ENCODE results near the gene RILPL1. TPM values are rescaled to one million over a fixed set of nuclear protein-coding genes. Genes with fewer than 3 reads are reported as not detected.

RILPL1 gene
- total and polyA plus RNA-seq, 9 of the 15 experiments (the other 6 are each of a cell fraction or from before 2014, with no cell fraction given) = 0.25 to 10.6 (median 8.6) TPM

DNA sequence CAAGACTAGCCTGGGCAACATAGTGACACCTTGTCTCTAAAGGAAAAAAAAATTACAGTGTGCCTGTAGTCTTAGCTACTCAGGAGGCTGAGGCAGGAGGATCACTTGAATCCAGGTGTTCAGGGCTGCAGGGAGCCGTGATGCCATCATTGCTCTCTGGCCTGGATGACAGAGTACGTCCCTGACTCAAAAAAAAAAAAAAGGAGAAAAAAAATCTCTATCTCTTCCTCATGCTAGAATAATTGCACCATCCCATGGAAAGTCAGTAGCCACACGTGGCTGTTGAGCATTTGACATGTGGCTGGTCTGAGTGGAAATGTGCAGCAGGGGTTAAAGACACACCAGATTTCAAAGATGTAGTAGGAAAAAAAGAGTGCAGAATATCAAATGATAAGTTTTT lies 3.8 kb downstream of the RILPL1 start:
- FAIRE-seq = no peak
- ATAC-seq = no peak

More for the DNA sequence above, 3.8 kb downstream of the RILPL1 start:
- Histone ChIP-seq H3K9me1 (ENCODE audit: control insufficient read depth, insufficient read depth, low read length) (no peaks in the 10 kb centered on the region), H3K27me3 (ENCODE audit: control insufficient read depth in 2 of 2, insufficient read depth in 2 of 2, low read length in 2 of 2) (no peaks in the 10 kb centered on the region), H3K27ac (ENCODE audit: extremely low read depth, low read depth, low read length) (no peak overlapping the region), H3K79me2 (ENCODE audit: control insufficient read depth, insufficient read depth, low read length) (peaks cover 29% of the 10 kb centered on the region), H3K9me3 (replicated peaks; ENCODE audit: control insufficient read depth, insufficient read depth, low read depth, low read length) (no peaks in the 10 kb centered on the region), H3K4me3 (no peak overlapping the region), H3K36me3 (ENCODE audit: control insufficient read depth, insufficient read depth, low read length) (peaks cover 24% of the 10 kb centered on the region; the same call in 2 of the 3 replicates), H3K9ac (ENCODE audit: insufficient read depth in 1 of 2, low read depth in 2 of 2, low read length in 2 of 2) (no peak overlapping the region), H3K4me2 (ENCODE audit: insufficient read depth, low read length) (no peak overlapping the region), H2AFZ (ENCODE audit: low read depth, low read length) (no peak overlapping the region), H4K20me1 (replicated peaks; ENCODE audit: control insufficient read depth, insufficient read depth, low read length) (no peaks in the 10 kb centered on the region), H3K4me1 (replicated peaks in 1 of 2; ENCODE audit: control insufficient read depth in 2 of 2, insufficient read depth in 2 of 2, low read length in 2 of 2) (peaks cover 14 to 19% of the 10 kb centered on the region in 2 experiments)
- in situ Hi-C loops (cut with MboI) = no loop called here
- no peak for DNase-seq (ENCODE audit: extremely low read depth in 1 of 4, low spot score in 3 of 4)
- 64% methylated on average over 2 of the region's 3 CpGs for WGBS (ENCODE audit: insufficient coverage, low coverage, missing lambda C conversion rate)
- TF ChIP-seq WHSC1 (IDR thresholded peaks at IDR 0.05; ENCODE audit: low read length) (no peak), PHF21A (IDR thresholded peaks at IDR 0.05; ENCODE audit: borderline replicate concordance, low read depth) (no peak), ZFP36 (IDR thresholded peaks at IDR 0.05; ENCODE audit: low read depth, low read length, partially characterized antibody) (no peak), HMGN3 (IDR thresholded peaks at IDR 0.05; ENCODE audit: borderline replicate concordance, extremely low read depth, insufficient read length, low read depth, low read length) (no peak), PHF20 (IDR thresholded peaks at IDR 0.05; ENCODE audit: partially characterized antibody) (no peak), GATAD2A (IDR thresholded peaks at IDR 0.05) (no peak), ZNF79 (CRISPR knock-in tag; IDR thresholded peaks at IDR 0.05; ENCODE audit: low read depth) (no peak), SRSF7 (optimal IDR thresholded peaks at IDR 0.05; ENCODE audit: low read depth, low read length) (no peak), MAFF (IDR thresholded peaks at IDR 0.05; ENCODE audit: low read length) (no peak), NFRKB (IDR thresholded peaks at IDR 0.05; ENCODE audit: low read depth) (no peak)
- TF ChIP-seq, protein P1, sequence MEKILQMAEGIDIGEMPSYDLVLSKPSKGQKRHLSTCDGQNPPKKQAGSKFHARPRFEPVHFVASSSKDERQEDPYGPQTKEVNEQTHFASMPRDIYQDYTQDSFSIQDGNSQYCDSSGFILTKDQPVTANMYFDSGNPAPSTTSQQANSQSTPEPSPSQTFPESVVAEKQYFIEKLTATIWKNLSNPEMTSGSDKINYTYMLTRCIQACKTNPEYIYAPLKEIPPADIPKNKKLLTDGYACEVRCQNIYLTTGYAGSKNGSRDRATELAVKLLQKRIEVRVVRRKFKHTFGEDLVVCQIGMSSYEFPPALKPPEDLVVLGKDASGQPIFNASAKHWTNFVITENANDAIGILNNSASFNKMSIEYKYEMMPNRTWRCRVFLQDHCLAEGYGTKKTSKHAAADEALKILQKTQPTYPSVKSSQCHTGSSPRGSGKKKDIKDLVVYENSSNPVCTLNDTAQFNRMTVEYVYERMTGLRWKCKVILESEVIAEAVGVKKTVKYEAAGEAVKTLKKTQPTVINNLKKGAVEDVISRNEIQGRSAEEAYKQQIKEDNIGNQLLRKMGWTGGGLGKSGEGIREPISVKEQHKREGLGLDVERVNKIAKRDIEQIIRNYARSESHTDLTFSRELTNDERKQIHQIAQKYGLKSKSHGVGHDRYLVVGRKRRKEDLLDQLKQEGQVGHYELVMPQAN (IDR thresholded peaks at IDR 0.05; ENCODE audit: borderline replicate concordance) = no peak
- TF ChIP-seq, protein P2, sequence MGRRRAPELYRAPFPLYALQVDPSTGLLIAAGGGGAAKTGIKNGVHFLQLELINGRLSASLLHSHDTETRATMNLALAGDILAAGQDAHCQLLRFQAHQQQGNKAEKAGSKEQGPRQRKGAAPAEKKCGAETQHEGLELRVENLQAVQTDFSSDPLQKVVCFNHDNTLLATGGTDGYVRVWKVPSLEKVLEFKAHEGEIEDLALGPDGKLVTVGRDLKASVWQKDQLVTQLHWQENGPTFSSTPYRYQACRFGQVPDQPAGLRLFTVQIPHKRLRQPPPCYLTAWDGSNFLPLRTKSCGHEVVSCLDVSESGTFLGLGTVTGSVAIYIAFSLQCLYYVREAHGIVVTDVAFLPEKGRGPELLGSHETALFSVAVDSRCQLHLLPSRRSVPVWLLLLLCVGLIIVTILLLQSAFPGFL (CRISPR knock-in tag; IDR thresholded peaks at IDR 0.05) = no peak
- TF ChIP-seq, protein P3, sequence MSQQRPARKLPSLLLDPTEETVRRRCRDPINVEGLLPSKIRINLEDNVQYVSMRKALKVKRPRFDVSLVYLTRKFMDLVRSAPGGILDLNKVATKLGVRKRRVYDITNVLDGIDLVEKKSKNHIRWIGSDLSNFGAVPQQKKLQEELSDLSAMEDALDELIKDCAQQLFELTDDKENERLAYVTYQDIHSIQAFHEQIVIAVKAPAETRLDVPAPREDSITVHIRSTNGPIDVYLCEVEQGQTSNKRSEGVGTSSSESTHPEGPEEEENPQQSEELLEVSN (IDR thresholded peaks at IDR 0.05; ENCODE audit: borderline replicate concordance in 1 of 2, extremely low read depth in 1 of 2, insufficient read depth in 1 of 2, insufficient read length in 1 of 2, low read depth in 1 of 2, low read length in 1 of 2, poor library complexity in 1 of 2, severe bottlenecking in 1 of 2) = no peak
- CTCF ChIA-PET (ENCODE audit: low intra/inter-chr PET ratio) = interaction anchor here (0.7 kb wide), 1 partner anchor 26 kb away, joined by 3 read pairs; no protein-coding TSS in a partner anchor
- no TSS peak for BruUV-seq (replicated peaks)
- intact Hi-C loops (cut with micrococcal nuclease) = no loop called here
- POLR2A ChIA-PET = interaction anchor here (0.8 kb wide), 1 partner anchor 13 kb away, joined by 3 read pairs; no protein-coding TSS in a partner anchor

Measured in K562 (cell line).